Nephron progenitor cell (in vitro differentiated cells): ENCODE data around the gene GFPT1.

ENCODE experiments used
- DNase-seq: peaks from one replicate; pipeline ENCODE4 v3.0.0; 2021
- H3K27ac Mint-ChIP-seq: 2 replicates; pipeline ENCODE4 v1.8.0; 2021; ENCODE audit warnings: mild to moderate bottlenecking, moderate library complexity, mixed read lengths
- H3K27me3 Mint-ChIP-seq: 2 replicates; pipeline ENCODE4 v1.8.0; 2021; ENCODE audit warnings: mild to moderate bottlenecking, low read depth, mixed read lengths; ENCODE audit not compliant: poor library complexity
- H3K36me3 Mint-ChIP-seq: 2 replicates; pipeline ENCODE4 v1.8.0; 2021; ENCODE audit warnings: low read depth, mixed read lengths
- H3K4me1 Mint-ChIP-seq: 2 replicates; pipeline ENCODE4 v1.8.0; 2021; ENCODE audit warnings: mixed read lengths
- H3K4me3 Mint-ChIP-seq: 2 replicates; pipeline ENCODE4 v1.8.0; 2021; ENCODE audit warnings: mild to moderate bottlenecking, moderate library complexity, mixed read lengths
- H3K9me3 Mint-ChIP-seq: 2 replicates; pipeline ENCODE4 v1.8.0; 2021; ENCODE audit warnings: mild to moderate bottlenecking, moderate library complexity, mixed read lengths
- CTCF ChIP-seq: fragments of 200-600 bp; sonication (generic); IDR thresholded peaks from 2 replicates; pipeline ENCODE4 v1.5.0; 2021; ENCODE audit warnings: antibody characterized with exemption

GFPT1 gene

GRCh38 chr2:69275490-69275889 is 111.5 kb downstream of the GFPT1 start:
- H3K4me1 Mint-ChIP-seq = no peaks in the 10 kb centered on the region

GRCh38 chr2:69272803-69273471 is 114.1 kb downstream of the GFPT1 start:
- Mint-ChIP-seq H3K27ac (no peak overlapping the region), H3K4me3 (no peak overlapping the region), H3K36me3 (no peaks in the 10 kb centered on the region), H3K27me3 (peaks cover 2% of the 10 kb centered on the region), H3K4me1 (no peaks in the 10 kb centered on the region), H3K9me3 (peaks cover 4% of the 10 kb centered on the region)
- no peak for TF ChIP-seq CTCF
- no peak for DNase-seq

More at GRCh38 chr2:69275490-69275889, 111.5 kb downstream of the GFPT1 start:
- no peak for TF ChIP-seq CTCF
- DNase-seq = no peak
- Mint-ChIP-seq H3K27ac (no peak overlapping the region), H3K4me3 (no peak overlapping the region), H3K36me3 (no peaks in the 10 kb centered on the region), H3K27me3 (peaks cover 3% of the 10 kb centered on the region), H3K9me3 (peaks cover 4% of the 10 kb centered on the region)

- TF ChIP-seq CTCF = no peak
- Mint-ChIP-seq H3K9me3 (no peaks in the 10 kb centered on the region), H3K36me3 (no peaks in the 10 kb centered on the region), H3K27me3 (no peaks in the 10 kb centered on the region), H3K4me1 (no peaks in the 10 kb centered on the region), H3K4me3 (no peak overlapping the region), H3K27ac (no peak overlapping the region)
- no peak for DNase-seq
Measured at GRCh38 chr2:69271831-69272257, 115.2 kb downstream of the GFPT1 start.
